Measurements from ENCODE around the gene EPHA2. TPM values are rescaled to one million over a fixed set of nuclear protein-coding genes. Genes with fewer than 3 reads are reported as not detected.

Gene EPHA2
- total and polyA plus RNA-seq, 2 donors (not counting 3 experiments of a cell fraction or from before 2014, with no cell fraction given), result 141 to 147 TPM

GRCh38 chr1:16173447-16174260 is 17.8 kb upstream of the EPHA2 start:
- Histone ChIP-seq H3K4me3 (replicated peaks in 1 of 3; ENCODE audit: insufficient read depth in 1 of 3, low read depth in 1 of 3, low read length in 3 of 3) (no peak overlapping the region), H4K20me1 (replicated peaks; ENCODE audit: control insufficient read depth, extremely low read depth, insufficient read depth, low read length) (no peaks in the 10 kb centered on the region), H3K27ac (ENCODE audit: insufficient read depth, low read depth, low read length) (peak overlapping the region; percentile 79), H3K79me2 (ENCODE audit: control insufficient read depth, insufficient read depth, low read length) (no peaks in the 10 kb centered on the region), H3K4me1 (ENCODE audit: control insufficient read depth, extremely low read depth, insufficient read depth, low read length) (peaks cover 31% of the 10 kb centered on the region), H3K9ac (replicated peaks; ENCODE audit: extremely low read depth, insufficient read depth, low read length) (peak overlapping the region; percentile 30), H3K4me2 (ENCODE audit: insufficient read depth, low read length) (peak overlapping the region; percentile 4), H3K27me3 (ENCODE audit: control insufficient read depth in 2 of 2, insufficient read depth in 2 of 2, low read length in 2 of 2) (no peaks in the 10 kb centered on the region), H3K36me3 (ENCODE audit: control insufficient read depth in 2 of 2, extremely low read depth in 1 of 2, insufficient read depth in 2 of 2, low read length in 2 of 2) (no peaks in the 10 kb centered on the region), H3K9me3 (replicated peaks; ENCODE audit: control insufficient read depth, insufficient read depth, low read length) (no peaks in the 10 kb centered on the region), H2AFZ (ENCODE audit: low read depth, low read length) (peak overlapping the region; percentile 75), H3K9me1 (replicated peaks; ENCODE audit: control insufficient read depth, extremely low read depth, insufficient read depth, low read length) (no peaks in the 10 kb centered on the region)
- POLR2A ChIA-PET, result interaction anchor here (0.6 to 2.3 kb wide), 3 partner anchors 17 to 214 kb away, joined by 3 to 13 read pairs (median 4); partner anchors contain the start of gene EPHA2
- intact Hi-C loops (cut with micrococcal nuclease), result no loop called here
- no peak for TF ChIP-seq FOS (IDR thresholded peaks at IDR 0.05; ENCODE audit: borderline replicate concordance, insufficient read depth, low read length)
- TF ChIP-seq EZH2 (IDR thresholded peaks at IDR 0.05; ENCODE audit: borderline replicate concordance, low read depth, low read length, severe bottlenecking), result no peak
- TF ChIP-seq CTCF (IDR thresholded peaks at IDR 0.05; ENCODE audit: extremely low read depth in 1 of 2, insufficient read depth in 1 of 2, low read depth in 1 of 2, low read length in 2 of 2), result no peak
- TF ChIP-seq GATA2 (IDR thresholded peaks at IDR 0.05; ENCODE audit: insufficient read depth, insufficient read length, low read depth, low read length), result no peak
- TF ChIP-seq POLR2AphosphoS5 (IDR thresholded peaks at IDR 0.05; ENCODE audit: insufficient read depth, low read depth, low read length), result no peak
- no peak for TF ChIP-seq POLR2A (IDR thresholded peaks at IDR 0.05; ENCODE audit: low read depth, low read length)
- no peak for TF ChIP-seq MAX (IDR thresholded peaks at IDR 0.05; ENCODE audit: insufficient read depth, insufficient read length)
- no peak for TF ChIP-seq JUN (IDR thresholded peaks at IDR 0.05; ENCODE audit: borderline replicate concordance, insufficient read depth, insufficient read length, low read depth)
- no peak for TF ChIP-seq MYC (IDR thresholded peaks at IDR 0.05; ENCODE audit: low read depth, low read length)
- peak; percentile 60 for DNase-seq (ENCODE audit: low read depth, low spot score)
- CTCF ChIA-PET, result interaction anchor here (1.0 to 1.4 kb wide), 5 partner anchors 8 to 190 kb away, joined by 3 to 7 read pairs (median 3); partner anchors contain the start of gene EPHA2
- dilution Hi-C loops (cut with MboI; ENCODE audit: extremely low pct_ligation_motif_present, low sequenced_read_pairs), result no loop called here
- peak; percentile 92 for FAIRE-seq
- BruUV-seq (replicated peaks), result no TSS peak

Measured in endothelial cell of umbilical vein (primary cell).